ENCODE results near the gene PTPRM. TPM values are rescaled to one million over a fixed set of nuclear protein-coding genes. Genes with fewer than 3 reads are reported as not detected.

PTPRM gene
- total RNA-seq, 1 donor from 2014 or later = 13.9 TPM

DNA sequence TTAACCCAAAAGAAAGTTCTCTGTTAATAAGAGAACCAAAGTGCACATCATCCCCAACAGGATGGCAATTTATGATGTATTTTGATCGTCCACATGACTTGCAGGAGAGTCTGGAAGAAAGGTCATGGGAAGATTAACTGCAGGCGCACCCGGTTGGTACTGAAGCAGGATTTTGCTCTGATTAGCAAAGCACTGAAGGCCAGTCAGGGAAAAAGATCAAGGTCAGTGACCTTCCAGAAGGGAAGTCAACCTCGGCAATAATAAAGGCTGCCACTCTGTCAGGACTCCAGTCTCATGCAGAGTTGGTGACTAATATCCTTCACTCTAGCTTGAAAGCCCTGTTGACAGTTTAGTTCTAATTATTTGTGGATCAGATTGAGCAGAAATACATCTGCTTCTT is 609.4 kb downstream of the PTPRM start:
- Mint-ChIP-seq H3K27ac (peak overlapping the region; percentile 54), H3K36me3 (peaks cover 8% of the 10 kb centered on the region), H3K4me1 (peaks cover 47% of the 10 kb centered on the region), H3K9me3 (peaks cover 8% of the 10 kb centered on the region), H3K27me3 (ENCODE audit: insufficient read depth, low read depth) (no peaks in the 10 kb centered on the region), H3K4me3 (no peak overlapping the region)
- no peaks in the 10 kb centered on the region for H3K27me3 ChIP-seq
- H4K20me1 ChIP-seq (ENCODE audit: low read depth) = no peaks in the 10 kb centered on the region
- no peak overlapping the region for H3K4me2 ChIP-seq
- TF ChIP-seq EZH2phosphoT487 (IDR thresholded peaks at IDR 0.05) (no peak), EZH2 (IDR thresholded peaks at IDR 0.05) (no peak)
- TF ChIP-seq, protein P1, sequence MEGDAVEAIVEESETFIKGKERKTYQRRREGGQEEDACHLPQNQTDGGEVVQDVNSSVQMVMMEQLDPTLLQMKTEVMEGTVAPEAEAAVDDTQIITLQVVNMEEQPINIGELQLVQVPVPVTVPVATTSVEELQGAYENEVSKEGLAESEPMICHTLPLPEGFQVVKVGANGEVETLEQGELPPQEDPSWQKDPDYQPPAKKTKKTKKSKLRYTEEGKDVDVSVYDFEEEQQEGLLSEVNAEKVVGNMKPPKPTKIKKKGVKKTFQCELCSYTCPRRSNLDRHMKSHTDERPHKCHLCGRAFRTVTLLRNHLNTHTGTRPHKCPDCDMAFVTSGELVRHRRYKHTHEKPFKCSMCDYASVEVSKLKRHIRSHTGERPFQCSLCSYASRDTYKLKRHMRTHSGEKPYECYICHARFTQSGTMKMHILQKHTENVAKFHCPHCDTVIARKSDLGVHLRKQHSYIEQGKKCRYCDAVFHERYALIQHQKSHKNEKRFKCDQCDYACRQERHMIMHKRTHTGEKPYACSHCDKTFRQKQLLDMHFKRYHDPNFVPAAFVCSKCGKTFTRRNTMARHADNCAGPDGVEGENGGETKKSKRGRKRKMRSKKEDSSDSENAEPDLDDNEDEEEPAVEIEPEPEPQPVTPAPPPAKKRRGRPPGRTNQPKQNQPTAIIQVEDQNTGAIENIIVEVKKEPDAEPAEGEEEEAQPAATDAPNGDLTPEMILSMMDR (IDR thresholded peaks at IDR 0.05) = no peak
- H3F3A ChIP-seq (ENCODE audit: low read depth) = no peaks in the 10 kb centered on the region
- H3K36me3 ChIP-seq = no peaks in the 10 kb centered on the region
- no peak overlapping the region for H3K4me3 ChIP-seq
- no peaks in the 10 kb centered on the region for H3K4me1 ChIP-seq
- no peak for DNase-seq (ENCODE audit: low spot score)
- no peak overlapping the region for H3K9ac ChIP-seq
- H2AFZ ChIP-seq (replicated peaks) = no peak overlapping the region
- no peaks in the 10 kb centered on the region for H3K9me3 ChIP-seq (ENCODE audit: low read depth)
- no peak overlapping the region for H3K27ac ChIP-seq
- H3K79me2 ChIP-seq (ENCODE audit: low read depth) = no peaks in the 10 kb centered on the region

DNA sequence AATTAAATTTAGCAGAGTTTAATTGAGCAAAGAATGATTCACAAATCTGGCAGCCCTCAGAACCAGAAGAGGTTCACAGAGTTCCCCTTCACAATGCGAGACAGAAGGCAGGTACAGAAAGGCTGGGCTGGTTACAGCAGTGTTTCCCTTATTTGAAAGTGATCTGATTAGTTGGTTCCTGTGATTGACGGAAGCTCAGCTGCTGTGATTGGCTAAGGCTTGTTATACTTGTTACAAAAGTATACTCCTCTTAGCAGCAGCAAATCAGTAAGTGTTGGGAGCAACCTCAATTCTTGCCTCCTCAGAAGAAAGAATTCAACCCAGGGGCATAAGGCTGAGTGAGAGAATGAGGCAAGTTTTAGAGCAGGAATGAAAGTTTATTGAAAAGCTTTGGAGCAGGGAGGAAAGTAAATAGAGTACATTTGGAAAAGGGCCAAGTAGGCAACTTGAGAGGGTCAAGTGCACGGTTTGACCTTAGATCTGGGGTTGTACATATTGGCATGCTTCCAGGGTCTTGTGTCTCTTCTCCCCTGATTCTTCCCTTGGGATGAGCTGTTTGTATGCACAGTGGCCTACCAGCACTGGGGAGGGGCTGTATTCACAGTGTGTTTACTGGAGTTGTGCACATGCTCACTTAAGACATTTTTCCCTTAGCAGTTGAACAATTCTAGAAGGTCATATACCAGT is 610.4 kb downstream of the PTPRM start:
- H4K20me1 ChIP-seq (ENCODE audit: low read depth) = no peaks in the 10 kb centered on the region
- no peak overlapping the region for H3K4me2 ChIP-seq
- H3K27ac Mint-ChIP-seq = peak overlapping the region; percentile 22
- H2AFZ ChIP-seq (replicated peaks) = no peak overlapping the region
- no peak overlapping the region for H3K4me3 ChIP-seq
- H3K9me3 ChIP-seq (ENCODE audit: low read depth) = no peaks in the 10 kb centered on the region
- no peaks in the 10 kb centered on the region for H3F3A ChIP-seq (ENCODE audit: low read depth)
- no peaks in the 10 kb centered on the region for H3K36me3 ChIP-seq
- peaks cover 49% of the 10 kb centered on the region for H3K4me1 Mint-ChIP-seq
- peaks cover 6% of the 10 kb centered on the region for H3K36me3 Mint-ChIP-seq
- H3K27me3 Mint-ChIP-seq (ENCODE audit: insufficient read depth, low read depth) = no peaks in the 10 kb centered on the region
- H3K4me1 ChIP-seq = no peaks in the 10 kb centered on the region
- no peak for TF ChIP-seq EZH2phosphoT487 (IDR thresholded peaks at IDR 0.05)
- no peak for TF ChIP-seq EZH2 (IDR thresholded peaks at IDR 0.05)
- TF ChIP-seq, protein P1 (IDR thresholded peaks at IDR 0.05) = no peak
- H3K9me3 Mint-ChIP-seq = peaks cover 8% of the 10 kb centered on the region
- peak; percentile 18 for DNase-seq (ENCODE audit: low spot score)
- H3K4me3 Mint-ChIP-seq = peak overlapping the region; percentile 42
- no peak overlapping the region for H3K27ac ChIP-seq
- no peak overlapping the region for H3K9ac ChIP-seq
- no peaks in the 10 kb centered on the region for H3K27me3 ChIP-seq
- no peaks in the 10 kb centered on the region for H3K79me2 ChIP-seq (ENCODE audit: low read depth)

DNA sequence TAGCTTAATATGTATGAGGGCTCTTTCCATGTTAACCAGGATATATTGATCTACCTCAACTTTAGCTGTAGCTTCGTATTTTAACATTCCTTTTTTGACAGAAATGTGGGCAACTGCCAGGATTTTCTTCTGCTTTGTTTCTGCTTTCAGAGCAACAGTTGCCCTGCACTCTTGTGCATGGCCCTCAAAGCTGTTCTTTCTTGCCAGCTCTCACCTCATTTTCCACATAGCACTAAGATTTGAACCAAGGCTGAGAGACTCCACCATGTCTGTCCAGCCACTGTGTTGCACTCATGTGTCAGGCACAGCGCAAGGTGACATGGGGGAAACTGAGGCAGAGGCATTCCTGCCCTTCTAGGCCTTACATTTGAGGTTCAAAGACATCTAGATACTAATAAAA is 619.3 kb downstream of the PTPRM start:
- Histone ChIP-seq H3K4me2 (no peak overlapping the region), H3F3A (ENCODE audit: low read depth) (no peaks in the 10 kb centered on the region), H3K36me3 (no peaks in the 10 kb centered on the region), H3K9ac (no peak overlapping the region), H3K27ac (no peak overlapping the region), H3K79me2 (ENCODE audit: low read depth) (no peaks in the 10 kb centered on the region), H3K4me1 (no peaks in the 10 kb centered on the region), H3K4me3 (no peak overlapping the region), H3K9me3 (ENCODE audit: low read depth) (no peaks in the 10 kb centered on the region), H3K27me3 (no peaks in the 10 kb centered on the region), H2AFZ (replicated peaks) (no peak overlapping the region), H4K20me1 (ENCODE audit: low read depth) (no peaks in the 10 kb centered on the region)
- no peak for TF ChIP-seq EZH2 (IDR thresholded peaks at IDR 0.05)
- TF ChIP-seq, protein P1 (IDR thresholded peaks at IDR 0.05) = no peak
- no peak for TF ChIP-seq EZH2phosphoT487 (IDR thresholded peaks at IDR 0.05)
- no peaks in the 10 kb centered on the region for H3K9me3 Mint-ChIP-seq
- H3K36me3 Mint-ChIP-seq = no peaks in the 10 kb centered on the region
- H3K27me3 Mint-ChIP-seq (ENCODE audit: insufficient read depth, low read depth) = peaks cover 2% of the 10 kb centered on the region
- DNase-seq (ENCODE audit: low spot score) = no peak
- no peak overlapping the region for H3K4me3 Mint-ChIP-seq
- H3K27ac Mint-ChIP-seq = no peak overlapping the region
- H3K4me1 Mint-ChIP-seq = peaks cover 6% of the 10 kb centered on the region

All from neural progenitor cell (in vitro differentiated cells).